ENCODE data around the gene TUB.
A peak's percentile ranks its signal among the peaks of the same experiment; 100 is the strongest.

The TUB gene

DNA sequence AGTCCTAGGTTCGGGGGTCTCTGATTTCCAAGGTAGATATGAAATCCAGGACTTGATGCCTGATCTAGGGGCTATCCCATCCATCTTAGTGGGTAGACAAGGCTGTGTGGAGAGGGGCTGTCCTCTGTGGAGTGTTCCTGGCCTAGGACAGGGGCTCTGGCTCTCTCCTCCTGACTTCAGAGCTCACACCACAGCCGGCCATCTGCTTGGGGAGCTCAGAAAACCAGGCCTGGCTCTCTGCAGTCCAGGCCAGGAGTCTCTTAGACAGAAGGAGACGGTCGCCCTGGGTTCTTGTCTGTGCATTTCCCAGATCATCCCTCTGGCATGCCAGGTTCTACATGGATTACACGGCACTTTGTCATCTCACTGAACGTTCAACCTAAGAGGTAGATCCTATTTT, 17.9 kb downstream of the TUB start:
- DNase-seq (ENCODE audit: low read depth), result no peak
- H3K4me3 ChIP-seq (ENCODE audit: low read depth, low read length), result no peak overlapping the region
- TF ChIP-seq, protein P1, sequence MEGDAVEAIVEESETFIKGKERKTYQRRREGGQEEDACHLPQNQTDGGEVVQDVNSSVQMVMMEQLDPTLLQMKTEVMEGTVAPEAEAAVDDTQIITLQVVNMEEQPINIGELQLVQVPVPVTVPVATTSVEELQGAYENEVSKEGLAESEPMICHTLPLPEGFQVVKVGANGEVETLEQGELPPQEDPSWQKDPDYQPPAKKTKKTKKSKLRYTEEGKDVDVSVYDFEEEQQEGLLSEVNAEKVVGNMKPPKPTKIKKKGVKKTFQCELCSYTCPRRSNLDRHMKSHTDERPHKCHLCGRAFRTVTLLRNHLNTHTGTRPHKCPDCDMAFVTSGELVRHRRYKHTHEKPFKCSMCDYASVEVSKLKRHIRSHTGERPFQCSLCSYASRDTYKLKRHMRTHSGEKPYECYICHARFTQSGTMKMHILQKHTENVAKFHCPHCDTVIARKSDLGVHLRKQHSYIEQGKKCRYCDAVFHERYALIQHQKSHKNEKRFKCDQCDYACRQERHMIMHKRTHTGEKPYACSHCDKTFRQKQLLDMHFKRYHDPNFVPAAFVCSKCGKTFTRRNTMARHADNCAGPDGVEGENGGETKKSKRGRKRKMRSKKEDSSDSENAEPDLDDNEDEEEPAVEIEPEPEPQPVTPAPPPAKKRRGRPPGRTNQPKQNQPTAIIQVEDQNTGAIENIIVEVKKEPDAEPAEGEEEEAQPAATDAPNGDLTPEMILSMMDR (IDR thresholded peaks at IDR 0.05; ENCODE audit: control insufficient read depth, extremely low read depth, insufficient read depth), result no peak

DNA sequence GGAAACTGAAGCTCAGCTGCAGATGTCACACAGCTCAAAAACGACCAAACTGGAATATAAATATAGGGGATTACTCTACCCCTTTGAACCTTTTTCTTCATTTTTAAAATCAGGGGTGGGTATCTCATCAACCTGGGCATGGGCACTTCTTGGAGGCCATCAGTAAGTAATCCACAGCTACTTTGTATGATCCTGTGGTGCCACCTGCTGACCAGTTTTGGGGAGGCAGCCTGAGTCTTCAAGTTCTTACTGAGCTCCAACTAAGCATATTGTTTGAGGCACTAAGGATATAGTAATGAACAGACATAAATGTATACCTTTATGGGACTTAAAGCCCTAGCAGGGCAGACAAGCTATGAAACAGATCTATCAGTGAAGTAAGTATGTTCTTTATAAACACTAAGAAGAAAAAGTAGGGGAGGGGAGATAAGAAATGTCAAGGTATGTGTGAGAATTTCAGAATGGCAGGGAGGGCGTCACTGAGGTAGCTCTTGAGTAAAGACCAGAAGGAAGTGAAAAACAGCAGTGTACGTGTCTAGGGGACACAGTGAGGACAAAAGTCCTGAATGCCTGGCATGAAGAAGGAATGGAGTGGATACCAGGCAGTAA, 18.4 kb downstream of the TUB start:
- peak; percentile 45 for DNase-seq (ENCODE audit: low read depth)
- TF ChIP-seq, protein P1 (IDR thresholded peaks at IDR 0.05; ENCODE audit: control insufficient read depth, extremely low read depth, insufficient read depth), result peak; percentile 84
- no peak overlapping the region for H3K4me3 ChIP-seq (ENCODE audit: low read depth, low read length)

DNA sequence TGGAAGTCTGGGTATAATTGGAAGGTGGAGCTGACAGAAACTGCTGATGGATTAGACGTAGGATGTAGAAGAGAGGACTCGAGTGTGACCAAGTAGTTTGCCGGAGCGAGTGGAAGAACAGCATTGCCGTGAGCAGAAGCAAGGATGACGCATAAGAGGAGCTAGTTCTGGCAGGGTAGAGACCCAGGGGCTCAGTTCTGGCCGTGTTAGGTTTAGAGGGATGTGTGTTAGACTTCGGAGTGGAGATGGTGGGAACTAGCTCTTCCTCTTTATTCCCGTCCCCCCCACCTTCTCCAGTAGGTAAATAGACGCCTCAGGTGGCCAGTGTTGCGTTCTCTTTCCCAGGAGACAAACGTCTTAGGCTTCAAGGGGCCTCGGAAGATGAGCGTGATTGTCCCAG, 19.1 kb downstream of the TUB start:
- TF ChIP-seq, protein P1 (IDR thresholded peaks at IDR 0.05; ENCODE audit: control insufficient read depth, extremely low read depth, insufficient read depth), result no peak
- H3K4me3 ChIP-seq (ENCODE audit: low read depth, low read length), result no peak overlapping the region
- DNase-seq (ENCODE audit: low read depth), result no peak

DNA sequence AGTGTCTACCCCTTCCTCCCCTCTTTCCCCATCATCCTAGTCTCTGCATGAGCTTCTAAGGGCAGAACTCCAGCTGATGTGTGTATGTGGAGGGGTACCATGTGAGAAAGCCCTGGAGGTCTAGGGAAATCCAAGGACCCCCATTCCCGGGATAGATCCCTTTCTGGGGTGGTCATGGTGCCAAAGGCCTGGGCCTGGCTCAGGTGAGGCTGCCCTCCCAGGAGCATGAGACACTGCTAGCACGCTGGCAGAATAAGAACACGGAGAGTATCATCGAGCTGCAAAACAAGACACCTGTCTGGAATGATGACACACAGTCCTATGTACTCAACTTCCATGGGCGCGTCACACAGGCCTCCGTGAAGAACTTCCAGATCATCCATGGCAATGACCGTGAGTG, 19.6 kb downstream of the TUB start:
- no peak overlapping the region for H3K4me3 ChIP-seq (ENCODE audit: low read depth, low read length)
- TF ChIP-seq, protein P1 (IDR thresholded peaks at IDR 0.05; ENCODE audit: control insufficient read depth, extremely low read depth, insufficient read depth), result no peak
- DNase-seq (ENCODE audit: low read depth), result no peak

DNA sequence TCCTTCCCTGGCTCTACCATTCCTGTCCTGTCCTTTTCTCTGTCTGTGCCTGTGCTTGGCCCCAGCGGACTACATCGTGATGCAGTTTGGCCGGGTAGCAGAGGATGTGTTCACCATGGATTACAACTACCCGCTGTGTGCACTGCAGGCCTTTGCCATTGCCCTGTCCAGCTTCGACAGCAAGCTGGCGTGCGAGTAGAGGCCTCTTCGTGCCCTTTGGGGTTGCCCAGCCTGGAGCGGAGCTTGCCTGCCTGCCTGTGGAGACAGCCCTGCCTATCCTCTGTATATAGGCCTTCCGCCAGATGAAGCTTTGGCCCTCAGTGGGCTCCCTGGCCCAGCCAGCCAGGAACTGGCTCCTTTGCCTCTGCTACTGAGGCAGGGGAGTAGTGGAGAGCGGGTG, 20.4 kb downstream of the TUB start:
- TF ChIP-seq, protein P1 (IDR thresholded peaks at IDR 0.05; ENCODE audit: control insufficient read depth, extremely low read depth, insufficient read depth), result no peak
- no peak for DNase-seq (ENCODE audit: low read depth)
- H3K4me3 ChIP-seq (ENCODE audit: low read depth, low read length), result no peak overlapping the region

DNA sequence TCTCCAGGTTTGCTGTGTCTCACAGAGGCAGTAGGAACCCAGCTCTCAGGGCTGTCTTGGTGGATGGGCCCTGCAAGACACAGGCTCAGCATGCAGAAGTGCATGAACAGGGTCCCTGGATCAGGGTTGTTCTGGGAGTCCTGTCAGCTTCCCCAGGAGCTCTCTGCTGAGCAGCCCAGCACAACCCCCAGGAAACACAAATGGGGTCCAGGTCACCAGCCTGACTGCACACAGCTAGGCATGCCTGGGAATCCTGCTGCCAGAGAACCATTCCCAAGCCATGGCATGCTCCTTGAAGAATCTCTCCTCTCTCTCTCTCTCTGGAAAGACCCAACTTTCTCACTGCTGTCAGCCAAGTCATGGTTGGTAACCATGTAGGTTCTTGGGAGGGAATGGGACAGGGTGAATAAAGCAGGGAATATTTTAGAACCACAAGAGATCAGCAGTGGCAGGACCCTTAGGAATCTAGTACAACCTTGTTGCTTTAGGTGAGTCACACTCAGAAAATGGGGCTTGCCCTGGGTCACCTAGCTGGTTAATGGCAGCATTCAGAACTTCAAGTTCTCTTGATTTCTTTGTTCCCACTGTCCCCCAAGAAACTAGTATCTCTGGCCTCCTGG, 21.4 kb downstream of the TUB start:
- H3K4me3 ChIP-seq (ENCODE audit: low read depth, low read length), result no peak overlapping the region
- TF ChIP-seq, protein P1 (IDR thresholded peaks at IDR 0.05; ENCODE audit: control insufficient read depth, extremely low read depth, insufficient read depth), result no peak
- DNase-seq (ENCODE audit: low read depth), result no peak

DNA sequence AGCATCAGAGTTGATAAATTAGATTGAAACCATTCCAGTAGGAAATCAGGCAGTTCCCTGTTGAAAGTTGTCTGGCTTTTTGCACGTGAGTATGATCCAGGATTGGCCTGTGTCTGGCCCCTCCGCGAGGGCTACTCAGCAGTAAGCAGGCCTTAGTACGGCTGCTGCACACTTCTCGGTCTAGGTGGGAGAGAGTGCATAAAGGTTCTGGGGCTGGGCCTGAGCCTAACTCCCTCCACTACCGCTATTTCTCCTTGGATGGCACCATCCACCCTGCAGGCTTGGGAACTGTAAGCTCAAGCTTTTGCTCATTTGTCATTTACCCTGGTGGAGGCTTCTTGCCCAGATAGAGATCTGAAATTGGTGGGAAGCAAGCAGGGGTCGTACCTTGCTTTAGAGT, 22.0 kb downstream of the TUB start:
- TF ChIP-seq, protein P1 (IDR thresholded peaks at IDR 0.05; ENCODE audit: control insufficient read depth, extremely low read depth, insufficient read depth), result no peak
- H3K4me3 ChIP-seq (ENCODE audit: low read depth, low read length), result no peak overlapping the region
- DNase-seq (ENCODE audit: low read depth), result no peak

Data from LNCaP clone FGC (cell line).